ENCODE results near the gene PLEKHG5.

Gene PLEKHG5

DNA sequence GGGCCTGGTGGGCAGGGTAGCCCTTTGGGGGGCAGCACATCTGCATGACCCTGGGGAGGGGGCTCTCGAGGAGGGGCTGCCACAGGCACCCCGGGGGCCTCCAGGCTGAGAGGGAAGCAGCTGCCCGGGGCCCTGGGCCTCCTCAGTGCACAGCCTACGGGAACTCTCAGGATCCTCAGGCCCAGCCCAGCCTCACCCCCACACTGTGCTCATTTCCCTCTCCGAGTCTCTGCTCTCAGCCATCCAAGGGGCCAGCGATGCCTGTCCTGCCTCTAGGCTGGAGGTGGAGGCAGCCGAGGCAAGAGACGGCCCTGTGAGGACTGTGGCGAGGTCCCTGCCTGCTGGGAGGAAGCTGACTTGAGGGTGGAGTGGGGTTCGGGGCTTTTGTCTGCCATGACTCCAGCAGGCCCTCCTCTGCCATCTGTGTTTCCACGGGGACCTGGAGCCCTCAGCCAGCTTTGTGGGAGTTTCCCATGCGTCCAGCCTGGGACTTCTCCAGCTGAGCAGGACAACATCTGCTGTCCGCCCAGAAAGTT lies 7.2 kb upstream of the PLEKHG5 start:
- Histone ChIP-seq H3K9me2 (replicated peaks; ENCODE audit: insufficient read depth, low read length) (no peaks in the 10 kb centered on the region), H3K79me2 (ENCODE audit: insufficient read depth, low read length) (no peaks in the 10 kb centered on the region), H3K4me3 (ENCODE audit: insufficient read depth, low read length, poor library complexity, severe bottlenecking) (no peak overlapping the region), H3K27ac (ENCODE audit: low read depth, low read length) (no peak overlapping the region), H3K27me3 (ENCODE audit: low read length) (no peaks in the 10 kb centered on the region), H3K4me2 (ENCODE audit: low read depth, low read length, poor library complexity, severe bottlenecking) (no peak overlapping the region), H2AFZ (ENCODE audit: low read depth, low read length, severe bottlenecking) (no peak overlapping the region), H3F3A (ENCODE audit: insufficient read depth) (no peaks in the 10 kb centered on the region), H3K9me3 (ENCODE audit: insufficient read depth, low read length) (no peaks in the 10 kb centered on the region), H3K9ac (ENCODE audit: low read length) (no peak overlapping the region), H4K20me1 (ENCODE audit: low read depth, low read length) (no peaks in the 10 kb centered on the region), H3K36me3 (ENCODE audit: low read length) (no peaks in the 10 kb centered on the region)
- TF ChIP-seq EZH2phosphoT487 (conservative IDR thresholded peaks at IDR 0.05; ENCODE audit: low read length), result no peak
- no peak for TF ChIP-seq CTCF (IDR thresholded peaks at IDR 0.05; ENCODE audit: insufficient read depth, low read length, poor library complexity, severe bottlenecking)

- no peak overlapping the region for H2AFZ ChIP-seq (ENCODE audit: low read depth, low read length, severe bottlenecking)
- no peaks in the 10 kb centered on the region for H3F3A ChIP-seq (ENCODE audit: insufficient read depth)
- H3K79me2 ChIP-seq (ENCODE audit: insufficient read depth, low read length), result no peaks in the 10 kb centered on the region
- H3K9me2 ChIP-seq (replicated peaks; ENCODE audit: insufficient read depth, low read length), result no peaks in the 10 kb centered on the region
- no peaks in the 10 kb centered on the region for H3K36me3 ChIP-seq (ENCODE audit: low read length)
- H3K27ac ChIP-seq (ENCODE audit: low read depth, low read length), result no peak overlapping the region
- peak overlapping the region; percentile 40 for H3K4me3 ChIP-seq (ENCODE audit: insufficient read depth, low read length, poor library complexity, severe bottlenecking)
- H4K20me1 ChIP-seq (ENCODE audit: low read depth, low read length), result no peaks in the 10 kb centered on the region
- no peaks in the 10 kb centered on the region for H3K27me3 ChIP-seq (ENCODE audit: low read length)
- no peaks in the 10 kb centered on the region for H3K9me3 ChIP-seq (ENCODE audit: insufficient read depth, low read length)
- H3K4me2 ChIP-seq (ENCODE audit: low read depth, low read length, poor library complexity, severe bottlenecking), result peak overlapping the region; percentile 66
- H3K9ac ChIP-seq (ENCODE audit: low read length), result peak overlapping the region; percentile 45; the same call in 1 of the 2 replicates
- no peak for TF ChIP-seq EZH2phosphoT487 (conservative IDR thresholded peaks at IDR 0.05; ENCODE audit: low read length)
- no peak for TF ChIP-seq CTCF (IDR thresholded peaks at IDR 0.05; ENCODE audit: insufficient read depth, low read length, poor library complexity, severe bottlenecking)
Observed at GRCh38 chr1:6497867-6498575, 6.6 kb upstream of the PLEKHG5 start.

GRCh38 chr1:6497215-6497866 lies 5.9 kb upstream of the PLEKHG5 start:
- Histone ChIP-seq H3K27ac (ENCODE audit: low read depth, low read length) (no peak overlapping the region), H3K27me3 (ENCODE audit: low read length) (no peaks in the 10 kb centered on the region), H3K4me2 (ENCODE audit: low read depth, low read length, poor library complexity, severe bottlenecking) (peak overlapping the region; percentile 66), H3K79me2 (ENCODE audit: insufficient read depth, low read length) (no peaks in the 10 kb centered on the region), H3K4me3 (ENCODE audit: insufficient read depth, low read length, poor library complexity, severe bottlenecking) (peak overlapping the region; percentile 40), H3K36me3 (ENCODE audit: low read length) (no peaks in the 10 kb centered on the region), H4K20me1 (ENCODE audit: low read depth, low read length) (no peaks in the 10 kb centered on the region), H3K9me2 (replicated peaks; ENCODE audit: insufficient read depth, low read length) (no peaks in the 10 kb centered on the region), H3K9me3 (ENCODE audit: insufficient read depth, low read length) (no peaks in the 10 kb centered on the region), H3F3A (ENCODE audit: insufficient read depth) (no peaks in the 10 kb centered on the region), H2AFZ (ENCODE audit: low read depth, low read length, severe bottlenecking) (no peak overlapping the region), H3K9ac (ENCODE audit: low read length) (peak overlapping the region; percentile 45; the same call in 1 of the 2 replicates)
- TF ChIP-seq CTCF (IDR thresholded peaks at IDR 0.05; ENCODE audit: insufficient read depth, low read length, poor library complexity, severe bottlenecking) (no peak), EZH2phosphoT487 (conservative IDR thresholded peaks at IDR 0.05; ENCODE audit: low read length) (no peak)
